ENCODE measurements around the gene NIM1K. TPM values are rescaled to one million over a fixed set of nuclear protein-coding genes. Genes with fewer than 3 reads are reported as not detected.
A peak's percentile ranks its signal among the peaks of the same experiment; 100 is the strongest.

The NIM1K gene
- total RNA-seq, 3 donors from 2014 or later (not counting 1 experiment from before 2014, with no cell fraction given), result 0.28 to 0.40 (median 0.36) TPM

DNA sequence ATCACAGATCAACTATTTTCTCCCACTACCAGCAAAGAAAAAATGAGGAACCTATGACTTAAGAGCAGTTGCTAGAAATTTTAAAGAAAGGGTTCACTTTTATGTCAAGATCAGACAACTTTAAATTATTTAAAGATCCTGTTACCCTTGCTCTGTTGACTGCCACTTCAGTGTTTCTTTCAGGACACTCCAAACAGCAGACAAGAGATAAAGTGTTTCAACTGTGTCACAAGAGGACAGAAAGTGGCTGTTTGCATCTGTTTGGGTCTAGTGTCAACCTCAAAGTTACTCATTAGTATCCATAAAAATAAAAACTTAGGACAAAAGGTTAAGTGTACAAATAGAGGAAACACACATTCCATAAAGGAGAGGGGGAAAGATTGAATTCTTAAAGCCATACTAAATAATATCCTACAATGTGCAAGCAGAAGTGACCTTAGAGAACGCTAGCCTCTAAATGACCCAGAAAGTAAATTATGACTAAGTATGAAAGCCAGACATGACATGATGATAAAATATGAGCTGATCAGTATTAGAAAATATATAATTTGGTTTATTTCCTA, 96.3 kb downstream of the NIM1K start:
- H3K4me1 Mint-ChIP-seq, result peaks cover 0 to 7% of the 10 kb centered on the region in 2 donors
- H3K4me3 Mint-ChIP-seq, result no peak overlapping the region
- H3K4me1 ChIP-seq (ENCODE audit: control insufficient read depth, insufficient read depth, low read length), result no peaks in the 10 kb centered on the region
- no peaks in the 10 kb centered on the region for H3K27me3 ChIP-seq (ENCODE audit: control insufficient read depth, insufficient read depth, low read length)
- peaks cover 0 to 2% of the 10 kb centered on the region in 2 donors for H3K9me3 Mint-ChIP-seq
- H3K4me3 ChIP-seq (ENCODE audit: low read length), result no peak overlapping the region
- H3K27me3 Mint-ChIP-seq (ENCODE audit: low read depth in 2 of 2), result no peaks in the 10 kb centered on the region
- no CpG with 5 or more reads among the region's 1 CpG for WGBS (ENCODE audit: insufficient coverage)
- DNase-seq, result no peak
- H3K36me3 Mint-ChIP-seq, result peaks cover 14% of the 10 kb centered on the region
- no peaks in the 10 kb centered on the region for H3K9me3 ChIP-seq (ENCODE audit: control insufficient read depth, insufficient read depth, low read length)
- no peak for ATAC-seq
- no peak overlapping the region for H3K27ac Mint-ChIP-seq
- intact Hi-C loops (cut with micrococcal nuclease), result no loop called here
- no peak overlapping the region for H3K27ac ChIP-seq (ENCODE audit: low read length)
- H3K36me3 ChIP-seq (ENCODE audit: control insufficient read depth, insufficient read depth, low read length), result peaks cover 32% of the 10 kb centered on the region
- TF ChIP-seq, protein P1, sequence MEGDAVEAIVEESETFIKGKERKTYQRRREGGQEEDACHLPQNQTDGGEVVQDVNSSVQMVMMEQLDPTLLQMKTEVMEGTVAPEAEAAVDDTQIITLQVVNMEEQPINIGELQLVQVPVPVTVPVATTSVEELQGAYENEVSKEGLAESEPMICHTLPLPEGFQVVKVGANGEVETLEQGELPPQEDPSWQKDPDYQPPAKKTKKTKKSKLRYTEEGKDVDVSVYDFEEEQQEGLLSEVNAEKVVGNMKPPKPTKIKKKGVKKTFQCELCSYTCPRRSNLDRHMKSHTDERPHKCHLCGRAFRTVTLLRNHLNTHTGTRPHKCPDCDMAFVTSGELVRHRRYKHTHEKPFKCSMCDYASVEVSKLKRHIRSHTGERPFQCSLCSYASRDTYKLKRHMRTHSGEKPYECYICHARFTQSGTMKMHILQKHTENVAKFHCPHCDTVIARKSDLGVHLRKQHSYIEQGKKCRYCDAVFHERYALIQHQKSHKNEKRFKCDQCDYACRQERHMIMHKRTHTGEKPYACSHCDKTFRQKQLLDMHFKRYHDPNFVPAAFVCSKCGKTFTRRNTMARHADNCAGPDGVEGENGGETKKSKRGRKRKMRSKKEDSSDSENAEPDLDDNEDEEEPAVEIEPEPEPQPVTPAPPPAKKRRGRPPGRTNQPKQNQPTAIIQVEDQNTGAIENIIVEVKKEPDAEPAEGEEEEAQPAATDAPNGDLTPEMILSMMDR (IDR thresholded peaks at IDR 0.05), result no peak

DNA sequence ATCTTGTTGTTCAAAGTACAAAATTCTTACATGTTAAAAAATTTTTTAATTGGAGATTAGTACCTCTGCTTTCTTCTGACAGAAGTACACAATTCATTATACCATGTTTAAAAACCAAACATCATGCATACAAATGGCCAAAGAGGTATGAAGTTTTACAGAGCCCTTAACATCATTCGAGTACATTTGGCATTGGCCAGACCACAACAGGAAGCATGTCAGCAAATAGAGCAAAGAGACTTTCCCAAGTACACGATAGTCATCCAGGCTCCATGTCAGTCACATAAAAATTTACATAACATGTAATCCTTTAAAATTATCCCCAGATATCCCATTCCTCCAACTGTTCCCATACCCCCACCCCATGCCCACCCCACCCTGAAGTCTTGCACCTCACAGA, 98.7 kb downstream of the NIM1K start:
- Histone ChIP-seq H3K36me3 (ENCODE audit: control insufficient read depth, insufficient read depth, low read length) (peaks cover 53% of the 10 kb centered on the region), H3K27ac (ENCODE audit: low read length) (no peak overlapping the region), H3K9me3 (ENCODE audit: control insufficient read depth, insufficient read depth, low read length) (no peaks in the 10 kb centered on the region), H3K27me3 (ENCODE audit: control insufficient read depth, insufficient read depth, low read length) (no peaks in the 10 kb centered on the region), H3K4me1 (ENCODE audit: control insufficient read depth, insufficient read depth, low read length) (no peaks in the 10 kb centered on the region), H3K4me3 (ENCODE audit: low read length) (no peak overlapping the region)
- ATAC-seq (peak in 1 of 3 donors; percentile 26), DNase-seq (no peak)
- intact Hi-C loops (cut with micrococcal nuclease), result no loop called here
- peaks cover 31% of the 10 kb centered on the region for H3K36me3 Mint-ChIP-seq
- TF ChIP-seq, protein P1 (IDR thresholded peaks at IDR 0.05), result no peak
- peaks cover 0 to 7% of the 10 kb centered on the region in 2 donors for H3K4me1 Mint-ChIP-seq
- H3K9me3 Mint-ChIP-seq, result no peaks in the 10 kb centered on the region
- peak overlapping the region in 1 of 2 donors; percentile 36 for H3K27ac Mint-ChIP-seq
- 23% methylated on average over 2 of the region's 2 CpGs for WGBS (ENCODE audit: insufficient coverage)
- H3K27me3 Mint-ChIP-seq (ENCODE audit: low read depth in 2 of 2), result no peaks in the 10 kb centered on the region
- no peak overlapping the region for H3K4me3 Mint-ChIP-seq

DNA sequence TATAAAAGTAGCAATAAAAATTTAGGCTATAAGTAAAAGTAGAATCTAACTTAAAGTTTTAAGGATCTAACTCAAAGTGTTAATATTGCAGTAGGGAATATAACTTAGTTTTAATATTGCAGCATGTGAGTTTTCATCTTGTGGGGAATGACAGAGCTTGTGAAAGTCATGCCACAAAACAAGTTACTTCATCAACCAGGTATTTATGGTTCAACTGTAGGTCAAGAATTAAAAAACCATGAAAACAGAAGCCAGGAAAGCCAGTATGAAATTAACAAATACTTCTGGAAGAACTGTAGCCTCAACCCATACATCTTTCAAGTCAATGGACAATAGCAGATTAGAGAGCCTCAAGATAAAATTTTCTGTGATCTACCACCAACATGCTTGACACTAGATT, 102.2 kb downstream of the NIM1K start:
- peaks cover 0 to 7% of the 10 kb centered on the region in 2 donors for H3K4me1 Mint-ChIP-seq
- Histone ChIP-seq H3K4me1 (ENCODE audit: control insufficient read depth, insufficient read depth, low read length) (no peaks in the 10 kb centered on the region), H3K27ac (ENCODE audit: low read length) (no peak overlapping the region), H3K9me3 (ENCODE audit: control insufficient read depth, insufficient read depth, low read length) (no peaks in the 10 kb centered on the region), H3K27me3 (ENCODE audit: control insufficient read depth, insufficient read depth, low read length) (no peaks in the 10 kb centered on the region), H3K4me3 (ENCODE audit: low read length) (no peak overlapping the region), H3K36me3 (ENCODE audit: control insufficient read depth, insufficient read depth, low read length) (peaks cover 78% of the 10 kb centered on the region)
- TF ChIP-seq, protein P1 (IDR thresholded peaks at IDR 0.05), result no peak
- H3K27me3 Mint-ChIP-seq (ENCODE audit: low read depth in 2 of 2), result no peaks in the 10 kb centered on the region
- DNase-seq, result no peak
- no peak overlapping the region for H3K27ac Mint-ChIP-seq
- no peak overlapping the region for H3K4me3 Mint-ChIP-seq
- peaks cover 46% of the 10 kb centered on the region for H3K36me3 Mint-ChIP-seq
- no peaks in the 10 kb centered on the region for H3K9me3 Mint-ChIP-seq
- no peak for ATAC-seq
- intact Hi-C loops (cut with micrococcal nuclease), result no loop called here

DNA sequence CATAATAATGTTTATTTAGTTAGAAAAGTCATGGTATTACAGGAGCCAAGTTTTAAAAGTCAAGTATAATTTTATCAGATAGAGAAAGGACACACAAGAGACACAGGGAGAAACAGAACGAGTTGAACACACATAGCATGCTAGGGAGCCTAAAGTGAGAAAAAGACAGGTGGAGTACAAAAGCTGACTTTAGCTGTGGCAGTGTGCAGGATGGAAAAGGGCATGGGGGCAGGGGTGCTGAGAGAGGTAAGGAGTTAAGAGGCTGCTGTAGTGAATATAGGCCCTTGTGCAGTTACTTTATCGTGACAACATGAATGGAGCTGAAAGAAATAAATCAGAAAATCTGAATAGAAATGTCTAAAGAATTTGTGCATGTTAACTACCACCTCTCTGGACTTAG, 103.2 kb downstream of the NIM1K start:
- Mint-ChIP-seq H3K27me3 (ENCODE audit: low read depth in 2 of 2) (no peaks in the 10 kb centered on the region), H3K9me3 (no peaks in the 10 kb centered on the region), H3K4me3 (no peak overlapping the region), H3K4me1 (peaks cover 0 to 7% of the 10 kb centered on the region in 2 donors), H3K36me3 (peaks cover 40% of the 10 kb centered on the region), H3K27ac (no peak overlapping the region)
- no peak overlapping the region for H3K27ac ChIP-seq (ENCODE audit: low read length)
- intact Hi-C loops (cut with micrococcal nuclease), result no loop called here
- H3K9me3 ChIP-seq (ENCODE audit: control insufficient read depth, insufficient read depth, low read length), result no peaks in the 10 kb centered on the region
- peaks cover 75% of the 10 kb centered on the region for H3K36me3 ChIP-seq (ENCODE audit: control insufficient read depth, insufficient read depth, low read length)
- no peak for DNase-seq
- no peak for ATAC-seq
- H3K4me1 ChIP-seq (ENCODE audit: control insufficient read depth, insufficient read depth, low read length), result no peaks in the 10 kb centered on the region
- H3K27me3 ChIP-seq (ENCODE audit: control insufficient read depth, insufficient read depth, low read length), result no peaks in the 10 kb centered on the region
- H3K4me3 ChIP-seq (ENCODE audit: low read length), result no peak overlapping the region
- WGBS (ENCODE audit: insufficient coverage), result 95% methylated on average over 2 of the region's 2 CpGs
- TF ChIP-seq, protein P1 (IDR thresholded peaks at IDR 0.05), result no peak

All from natural killer cell (primary cell).